EL (cell line): ENCODE measurements around the gene DNAH17.

ENCODE experiments used
- DNase-seq: peaks from one replicate; pipeline ENCODE4 v3.0.0-alpha.2; 2016

The DNAH17 gene, protein sequence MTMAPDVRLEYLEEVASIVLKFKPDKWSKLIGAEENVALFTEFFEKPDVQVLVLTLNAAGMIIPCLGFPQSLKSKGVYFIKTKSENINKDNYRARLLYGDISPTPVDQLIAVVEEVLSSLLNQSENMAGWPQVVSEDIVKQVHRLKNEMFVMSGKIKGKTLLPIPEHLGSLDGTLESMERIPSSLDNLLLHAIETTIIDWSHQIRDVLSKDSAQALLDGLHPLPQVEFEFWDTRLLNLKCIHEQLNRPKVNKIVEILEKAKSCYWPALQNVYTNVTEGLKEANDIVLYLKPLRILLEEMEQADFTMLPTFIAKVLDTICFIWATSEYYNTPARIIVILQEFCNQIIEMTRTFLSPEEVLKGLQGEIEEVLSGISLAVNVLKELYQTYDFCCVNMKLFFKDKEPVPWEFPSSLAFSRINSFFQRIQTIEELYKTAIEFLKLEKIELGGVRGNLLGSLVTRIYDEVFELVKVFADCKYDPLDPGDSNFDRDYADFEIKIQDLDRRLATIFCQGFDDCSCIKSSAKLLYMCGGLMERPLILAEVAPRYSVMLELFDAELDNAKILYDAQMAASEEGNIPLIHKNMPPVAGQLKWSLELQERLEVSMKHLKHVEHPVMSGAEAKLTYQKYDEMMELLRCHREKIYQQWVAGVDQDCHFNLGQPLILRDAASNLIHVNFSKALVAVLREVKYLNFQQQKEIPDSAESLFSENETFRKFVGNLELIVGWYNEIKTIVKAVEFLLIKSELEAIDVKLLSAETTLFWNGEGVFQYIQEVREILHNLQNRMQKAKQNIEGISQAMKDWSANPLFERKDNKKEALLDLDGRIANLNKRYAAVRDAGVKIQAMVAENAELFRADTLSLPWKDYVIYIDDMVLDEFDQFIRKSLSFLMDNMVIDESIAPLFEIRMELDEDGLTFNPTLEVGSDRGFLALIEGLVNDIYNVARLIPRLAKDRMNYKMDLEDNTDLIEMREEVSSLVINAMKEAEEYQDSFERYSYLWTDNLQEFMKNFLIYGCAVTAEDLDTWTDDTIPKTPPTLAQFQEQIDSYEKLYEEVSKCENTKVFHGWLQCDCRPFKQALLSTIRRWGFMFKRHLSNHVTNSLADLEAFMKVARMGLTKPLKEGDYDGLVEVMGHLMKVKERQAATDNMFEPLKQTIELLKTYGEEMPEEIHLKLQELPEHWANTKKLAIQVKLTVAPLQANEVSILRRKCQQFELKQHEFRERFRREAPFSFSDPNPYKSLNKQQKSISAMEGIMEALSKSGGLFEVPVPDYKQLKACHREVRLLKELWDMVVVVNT (N-terminal part only)

DNA sequence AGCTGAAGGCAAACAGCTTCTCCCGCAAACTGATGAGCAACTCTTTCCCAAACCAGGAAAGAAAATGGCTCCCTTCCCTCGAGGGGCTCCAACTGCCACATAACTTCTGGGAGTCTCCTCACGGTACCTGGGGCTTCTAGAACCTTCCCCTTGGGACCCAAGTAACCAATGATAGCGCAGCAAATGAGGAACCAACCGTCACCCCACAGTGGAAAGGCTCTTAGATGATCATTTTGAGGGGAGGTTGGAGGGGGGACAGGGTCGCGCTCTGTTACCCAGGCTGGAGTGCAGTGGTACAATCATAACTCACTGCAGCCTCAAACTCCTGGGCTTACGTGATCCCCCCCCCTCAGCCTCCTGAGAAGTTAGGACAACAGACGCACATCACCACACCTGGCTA is at the start of gene DNAH17:
DNAH17 (minus strand) TSS at position 101 of the 400 bp plus-strand sequence. CDS start 2,339 bp downstream, outside the sequence.
- no peak for DNase-seq

DNA sequence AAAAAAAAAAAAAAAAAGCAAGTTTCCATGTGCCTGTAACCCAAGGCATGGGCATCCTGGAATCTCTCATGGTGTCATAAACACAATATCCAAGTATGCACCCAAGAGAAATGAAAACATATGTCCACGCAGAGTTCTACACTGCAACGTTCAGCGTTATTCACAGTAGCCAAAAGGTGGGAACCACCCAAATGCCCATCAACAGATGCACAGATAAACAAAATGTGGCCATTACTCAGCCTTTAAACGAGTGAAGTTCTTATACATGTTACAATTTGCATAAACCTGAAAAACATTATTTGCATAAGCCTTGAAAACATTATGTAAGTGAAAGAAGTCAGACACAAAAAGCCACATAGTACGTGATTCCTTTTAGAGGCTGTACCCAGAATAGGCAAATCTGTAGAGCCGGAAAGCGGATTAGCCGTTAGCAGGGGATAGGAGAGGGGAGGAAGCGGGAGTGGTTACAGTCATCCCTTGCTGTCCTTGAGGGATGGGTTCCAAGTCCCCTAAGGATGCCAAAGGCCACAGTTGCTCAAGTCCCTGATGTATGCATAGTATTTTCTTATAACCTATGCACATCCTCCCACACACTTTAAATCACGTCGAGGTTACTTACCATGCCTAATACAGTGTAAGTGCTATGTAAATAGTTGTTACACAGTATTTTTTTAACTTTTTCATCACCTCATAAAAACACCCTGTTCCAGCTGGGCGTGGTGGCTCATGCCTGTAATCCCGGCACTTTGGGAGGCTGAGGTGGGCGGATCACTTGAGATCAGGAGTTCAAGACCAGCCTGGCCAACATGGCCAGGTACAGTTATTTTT is 47.3 kb upstream of the DNAH17 start:
- no peak for DNase-seq

DNA sequence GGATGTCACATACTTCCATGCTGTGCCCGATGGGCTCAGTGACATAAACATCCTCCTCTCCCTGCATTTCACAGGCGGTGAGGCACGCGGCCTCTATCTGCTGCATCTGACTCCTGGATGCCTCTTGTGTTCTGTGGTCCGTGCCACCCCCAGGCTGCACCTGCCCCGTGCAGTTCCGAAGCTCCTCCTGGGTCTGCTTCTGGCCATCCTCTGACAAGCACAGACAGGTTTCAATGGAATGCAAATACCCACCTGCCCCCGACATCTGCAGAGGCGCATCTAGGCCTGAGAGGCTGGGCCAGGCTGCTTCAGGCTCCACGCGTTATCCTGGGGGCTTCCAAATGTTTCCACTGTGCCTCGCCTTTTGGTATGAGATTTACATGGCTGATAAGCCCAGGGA is 46.3 kb upstream of the DNAH17 start:
- DNase-seq = no peak

DNA sequence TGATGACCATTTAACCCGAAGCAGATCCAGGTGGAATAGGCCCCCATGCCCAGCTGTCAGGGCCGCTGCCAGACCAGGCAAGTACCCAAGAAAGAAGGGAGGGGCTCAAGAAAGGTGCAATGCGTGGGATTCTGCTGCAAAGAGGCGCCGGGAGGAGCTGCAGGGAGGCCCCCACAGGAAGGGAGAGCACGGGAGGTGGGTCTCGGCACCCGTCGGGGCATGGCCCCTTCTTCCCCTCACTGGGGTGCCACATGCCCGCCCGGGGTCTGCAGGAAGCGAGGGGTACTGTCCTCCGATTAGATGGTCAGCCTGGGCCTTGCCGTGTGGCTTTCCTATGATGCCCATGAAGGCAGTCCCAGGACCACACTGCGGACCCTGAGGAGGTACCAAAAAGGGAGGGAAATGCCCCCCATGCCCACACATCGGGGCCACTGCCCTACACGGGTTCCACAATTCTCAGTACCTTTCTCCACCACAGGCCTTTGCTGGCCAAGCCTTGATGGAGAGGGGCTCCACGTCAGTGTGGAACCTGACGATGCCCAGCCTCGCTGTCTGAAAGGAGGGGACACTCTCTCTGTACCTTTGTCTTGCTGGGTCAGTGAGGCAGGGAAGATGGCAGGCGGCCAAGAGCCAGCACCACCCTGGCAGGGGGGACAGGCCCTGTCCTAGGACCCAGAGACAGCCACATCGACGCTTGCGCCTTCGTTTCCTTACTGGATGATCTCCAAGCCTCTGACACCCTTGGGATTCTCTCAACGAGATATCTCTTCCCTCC is 45.5 kb upstream of the DNAH17 start:
- no peak for DNase-seq

DNA sequence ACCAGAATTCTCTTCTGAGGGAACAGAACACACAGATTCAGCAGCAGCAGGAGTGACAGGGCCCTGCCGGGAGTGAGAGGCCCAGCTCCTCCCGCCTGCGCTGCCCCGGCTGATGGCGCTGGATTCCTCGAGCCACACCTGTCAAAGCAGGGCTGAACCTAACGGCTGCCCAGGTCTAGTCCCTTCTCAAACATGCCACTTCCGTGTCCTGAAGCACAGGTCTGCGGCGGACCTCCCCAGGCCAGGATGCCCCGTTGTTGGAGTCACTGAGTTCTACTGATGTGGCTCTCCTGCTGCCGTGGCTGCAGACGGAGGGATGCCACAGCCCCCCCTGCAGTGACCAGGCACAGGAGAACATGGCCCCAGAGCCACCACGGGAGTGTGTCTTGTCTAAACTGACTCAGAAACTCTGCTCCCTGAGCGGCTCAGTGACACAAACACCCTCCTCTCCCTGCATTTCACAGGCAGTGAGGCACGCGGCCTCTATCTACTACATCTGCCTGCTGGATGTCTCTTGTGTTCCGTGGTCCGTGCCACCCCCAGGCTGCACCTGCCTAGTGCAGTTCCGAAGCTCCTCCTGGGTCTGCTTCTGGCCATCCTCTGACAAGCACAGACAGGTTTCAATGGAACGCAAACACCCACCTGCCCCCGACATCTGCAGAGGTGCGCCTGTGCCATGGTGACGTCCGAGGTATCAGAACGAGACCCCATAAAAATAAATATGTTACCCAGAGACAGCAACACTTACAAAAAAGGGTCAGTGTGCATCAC is 44.7 kb upstream of the DNAH17 start:
- no peak for DNase-seq

DNA sequence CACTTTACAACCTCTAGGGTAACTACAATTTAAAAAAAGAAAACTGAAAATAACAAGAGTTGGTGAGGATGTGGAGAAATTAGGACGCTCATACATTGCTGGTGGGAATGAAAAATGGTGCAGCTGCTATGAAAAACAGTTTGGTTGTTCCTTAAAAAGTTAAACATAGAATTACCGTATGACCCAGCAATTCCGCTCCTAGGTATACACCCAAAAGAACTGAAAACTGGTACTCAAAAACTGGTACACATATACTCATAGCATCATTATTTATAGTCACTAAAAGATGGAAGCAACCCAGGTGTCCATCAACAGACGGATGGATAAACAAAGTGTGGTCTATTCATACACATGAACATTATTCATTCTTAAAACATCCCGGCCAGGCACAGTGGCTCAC is 42.9 kb upstream of the DNAH17 start:
- no peak for DNase-seq

DNA sequence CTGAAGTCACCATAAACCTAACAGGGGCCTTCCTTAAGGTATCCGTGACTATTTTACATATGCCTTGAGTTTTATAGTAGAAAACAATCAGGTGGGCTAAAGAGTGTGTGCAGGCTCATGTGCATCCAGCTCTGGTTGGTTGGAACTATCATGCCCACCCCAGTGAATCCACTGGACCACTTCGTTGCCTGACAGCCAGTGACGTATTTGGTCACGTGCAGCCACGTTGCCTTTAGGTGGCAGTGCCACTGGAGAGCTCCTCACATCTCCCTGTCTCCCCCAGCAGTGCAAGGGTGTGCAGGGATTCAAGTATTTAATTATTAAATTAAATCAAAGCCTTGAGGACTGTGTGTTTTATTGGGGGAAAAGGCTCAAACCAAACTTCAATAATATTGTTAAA is 42.1 kb upstream of the DNAH17 start:
- DNase-seq = no peak

DNA sequence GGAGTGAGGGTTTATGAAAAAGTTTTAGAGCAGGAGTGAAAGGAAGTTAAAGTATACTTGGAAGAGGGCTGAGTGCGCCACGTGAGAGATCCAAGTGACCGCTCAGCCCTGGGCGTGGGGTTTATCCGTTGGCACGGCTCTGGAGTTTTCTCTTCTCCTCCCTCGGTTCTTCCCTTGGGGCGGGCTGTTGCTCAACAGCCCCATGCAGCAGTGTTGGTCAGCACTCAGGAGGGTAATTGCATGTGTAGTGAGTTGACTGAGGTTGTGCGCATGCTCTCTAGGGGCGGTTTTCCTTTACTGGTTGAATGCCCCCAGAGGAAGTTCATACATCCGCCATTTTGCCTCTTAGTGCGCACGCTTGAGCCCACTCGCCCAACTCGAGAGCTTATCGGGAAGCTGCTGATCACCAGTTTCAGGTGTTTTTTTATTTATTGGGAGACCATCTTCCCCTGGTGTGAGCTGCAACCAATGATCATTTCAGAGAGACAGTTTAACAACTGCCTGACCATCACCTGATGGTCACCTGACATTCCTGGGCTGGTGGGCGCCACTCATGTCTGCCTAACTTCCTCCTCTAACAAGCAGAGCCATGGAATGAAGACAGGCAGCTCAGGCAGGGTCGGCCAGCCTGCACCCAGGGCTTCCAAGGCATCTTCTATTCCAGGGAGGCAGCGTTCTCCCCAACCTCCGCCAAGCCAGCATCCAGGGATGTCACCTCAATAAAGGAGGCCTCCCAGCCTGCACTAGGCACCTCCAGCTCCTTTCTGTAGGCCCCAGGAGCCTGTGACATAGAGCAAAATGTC is 41.3 kb upstream of the DNAH17 start:
- no peak for DNase-seq

DNA sequence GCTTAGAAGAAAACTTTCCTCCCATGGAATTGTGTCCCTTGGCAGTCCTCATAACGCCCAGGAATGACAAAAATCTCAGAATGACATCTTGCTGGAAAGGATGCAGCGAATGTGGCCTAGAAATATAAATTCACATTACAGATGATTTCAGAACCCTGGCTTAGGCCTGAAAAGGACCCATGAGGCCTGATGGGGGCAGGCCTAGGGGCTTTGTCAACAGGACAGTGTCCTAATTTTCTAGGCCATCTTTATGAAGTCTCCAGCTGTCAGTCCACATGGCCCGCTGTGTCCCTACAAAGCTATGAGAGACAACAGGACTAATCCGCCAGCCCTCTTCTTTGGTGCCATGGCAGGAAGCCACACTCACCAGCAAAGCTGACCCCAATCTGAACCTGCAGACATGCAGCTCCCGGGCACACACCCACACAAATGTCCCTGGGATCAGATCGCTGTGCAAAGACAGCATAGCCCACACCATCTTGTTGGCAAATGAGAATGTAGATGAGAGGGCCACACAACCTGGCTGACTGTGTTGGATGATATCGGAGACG is 40.4 kb upstream of the DNAH17 start:
- no peak for DNase-seq

DNA sequence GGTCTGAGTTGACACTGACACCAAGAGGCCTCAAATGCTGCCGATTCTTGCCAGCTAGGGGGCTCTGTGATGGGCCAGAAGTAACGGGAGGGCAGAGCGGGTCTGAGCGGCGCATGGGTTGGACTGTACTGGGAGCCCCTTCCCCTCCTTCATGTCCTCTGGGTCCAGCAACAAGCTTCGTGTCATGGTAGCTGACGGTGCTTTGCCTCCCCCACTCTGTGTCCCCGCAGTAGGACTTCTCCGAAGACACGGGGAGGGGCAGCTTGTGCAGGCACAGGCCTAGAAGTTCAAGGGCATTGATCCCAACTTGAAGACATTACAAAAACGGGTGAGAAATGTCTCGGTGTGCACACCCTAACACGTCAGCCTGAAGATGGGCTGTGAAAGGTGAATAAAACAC is 39.8 kb upstream of the DNAH17 start:
- DNase-seq = no peak

DNA sequence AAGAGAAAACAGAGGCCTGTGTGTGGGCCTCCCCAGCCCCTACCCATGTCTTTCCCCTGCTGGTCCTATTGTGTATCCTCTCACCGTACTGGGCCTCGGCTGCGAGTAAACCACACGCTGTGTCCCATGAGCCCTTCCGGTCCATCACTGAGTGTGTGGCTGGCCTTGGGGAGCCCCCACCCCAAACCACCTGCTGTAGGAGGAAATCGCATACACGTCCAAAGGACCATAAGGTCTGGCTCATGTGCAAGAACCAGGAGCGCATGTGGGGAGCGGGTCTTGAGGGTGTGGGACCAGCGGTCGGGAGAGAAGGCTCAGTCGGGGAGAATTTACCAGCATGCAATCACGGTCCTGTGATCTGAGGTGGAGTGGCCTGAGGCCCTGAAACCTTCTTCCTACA is 38.4 kb upstream of the DNAH17 start:
- no peak for DNase-seq

DNA sequence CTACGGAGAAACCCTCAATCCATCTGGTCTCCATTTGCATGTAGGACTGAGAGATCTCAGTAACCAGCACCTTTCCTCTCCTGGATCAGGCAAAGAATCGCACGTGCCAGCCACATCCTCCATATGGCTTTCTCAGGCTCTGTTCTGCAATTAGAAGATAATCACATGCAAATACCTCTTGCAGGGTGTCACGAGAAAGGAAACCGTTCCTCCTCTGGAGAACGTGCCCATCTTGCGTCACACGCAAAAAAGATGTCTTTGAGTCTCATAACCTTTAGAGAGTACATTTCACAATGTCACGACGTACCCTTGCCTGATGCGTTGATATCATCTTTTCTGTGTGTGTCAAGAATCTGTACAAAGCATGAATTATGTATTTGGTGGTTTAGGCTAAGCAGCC is 36.2 kb upstream of the DNAH17 start:
- DNase-seq = no peak

DNA sequence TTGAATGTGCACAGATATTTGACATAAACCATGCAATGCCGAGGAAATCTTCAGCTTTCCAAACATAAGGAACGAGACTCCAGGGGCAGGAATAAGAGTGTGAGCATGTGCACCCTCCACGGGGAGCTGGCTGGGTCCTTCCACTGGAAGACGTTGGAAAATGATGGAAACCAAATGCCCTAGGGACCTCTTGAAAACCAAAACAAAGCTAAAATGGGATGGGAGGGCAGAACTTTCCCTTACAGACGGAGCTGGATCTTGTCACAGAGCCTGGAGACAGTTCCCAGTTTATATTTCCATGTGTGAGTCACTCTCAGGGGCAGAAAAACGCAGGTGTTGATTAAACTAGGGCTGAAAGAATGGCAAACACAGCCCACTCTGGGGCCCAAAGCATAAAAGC is 34.4 kb upstream of the DNAH17 start:
- no peak for DNase-seq

DNA sequence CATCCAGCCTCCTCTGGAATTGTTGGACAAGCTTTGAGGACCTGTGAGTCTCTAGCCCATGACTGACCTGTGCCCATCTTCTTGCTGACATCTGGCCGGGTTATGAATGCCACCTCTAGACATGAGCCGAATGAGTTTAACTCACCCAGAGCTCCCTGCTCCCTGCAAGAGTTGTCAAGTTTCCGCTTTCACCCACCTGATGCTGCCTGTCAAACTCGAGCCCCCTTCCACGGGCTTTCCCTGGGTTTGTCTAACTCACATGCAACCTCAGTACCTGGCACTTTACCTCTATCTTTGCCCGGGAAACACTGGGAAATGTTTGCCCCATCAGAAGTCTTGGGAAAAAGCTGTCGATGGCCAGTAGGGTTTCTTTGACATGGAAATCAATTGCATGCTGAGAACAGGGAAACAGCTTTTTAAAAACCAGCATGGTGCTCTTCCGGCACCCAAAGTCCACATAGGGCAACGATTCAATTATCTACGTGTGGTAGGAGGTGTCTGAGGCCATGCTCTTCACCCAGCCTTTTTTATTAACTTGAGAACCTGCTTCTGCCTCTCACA is 33.8 kb upstream of the DNAH17 start:
- no peak for DNase-seq

DNA sequence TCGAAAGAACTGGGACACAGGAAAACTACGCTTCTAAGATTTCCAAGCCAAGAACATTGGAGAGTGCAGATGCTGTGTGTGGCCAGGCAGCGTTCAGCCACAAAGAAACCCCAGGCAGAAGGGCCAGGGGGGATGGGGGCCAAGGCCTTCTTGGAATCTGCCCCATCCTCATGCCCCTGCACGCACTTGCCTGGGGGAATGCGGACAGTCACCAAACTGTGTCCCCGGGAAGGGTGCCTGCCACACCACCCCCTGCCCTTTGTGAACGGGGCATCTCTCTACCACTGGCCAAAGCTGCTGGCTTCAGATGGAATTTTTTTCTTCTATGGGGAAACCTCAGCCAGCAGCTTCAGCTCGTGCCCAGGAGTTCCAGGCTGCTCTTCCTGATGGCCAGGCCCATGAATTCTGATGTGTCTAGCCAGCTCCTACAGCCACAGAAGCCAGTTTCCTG is 32.0 kb upstream of the DNAH17 start:
- DNase-seq = no peak

DNA sequence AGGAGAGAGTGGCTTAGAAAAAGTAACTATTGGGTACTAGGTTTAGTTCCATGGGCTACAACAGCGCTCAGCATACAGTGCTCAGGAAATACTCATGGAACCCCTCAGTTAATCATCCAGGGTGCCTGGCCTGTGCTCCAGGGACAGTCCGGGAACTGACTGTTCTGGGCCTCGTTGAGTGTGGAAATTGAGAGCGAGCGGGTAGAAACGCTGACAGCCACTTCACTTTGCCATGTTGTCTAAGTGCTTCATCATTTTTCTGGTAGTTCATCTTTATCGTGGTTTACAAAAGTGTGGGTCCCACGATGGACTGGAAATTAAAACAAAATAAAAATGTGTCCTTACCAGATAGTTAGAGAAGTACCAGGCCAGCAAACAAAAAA is 31.6 kb upstream of the DNAH17 start:
- DNase-seq = no peak

DNA sequence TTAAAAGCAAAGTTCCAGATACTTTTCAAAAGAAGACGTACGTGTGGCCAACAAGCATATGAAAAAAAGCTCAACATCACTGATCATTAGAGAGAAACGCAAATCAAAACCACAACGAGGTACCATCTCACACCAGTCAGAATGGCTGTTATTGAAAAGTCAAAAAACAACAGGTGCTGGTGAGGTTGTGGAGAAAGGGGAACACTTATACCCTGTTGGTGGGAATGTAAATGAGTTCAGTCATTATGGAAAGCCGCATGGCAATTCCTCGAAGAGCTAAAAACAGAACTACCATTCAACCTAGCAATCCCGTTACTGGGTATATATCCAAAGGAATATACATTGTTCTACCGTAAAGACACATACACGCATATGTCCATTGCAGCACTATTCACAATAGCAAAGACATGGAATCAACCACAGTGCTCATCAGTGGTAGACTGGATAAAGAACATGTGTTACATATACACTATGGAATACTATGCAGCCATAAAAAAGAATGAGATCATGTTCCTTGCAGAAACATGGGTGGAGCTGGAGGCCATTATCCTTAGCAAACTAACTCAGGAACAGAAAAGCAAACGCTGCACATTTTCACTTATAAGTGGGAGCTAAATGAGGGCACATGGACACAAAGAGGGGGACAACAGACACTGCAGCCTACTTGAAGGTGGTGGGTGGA is 31.1 kb upstream of the DNAH17 start:
- DNase-seq = no peak

DNA sequence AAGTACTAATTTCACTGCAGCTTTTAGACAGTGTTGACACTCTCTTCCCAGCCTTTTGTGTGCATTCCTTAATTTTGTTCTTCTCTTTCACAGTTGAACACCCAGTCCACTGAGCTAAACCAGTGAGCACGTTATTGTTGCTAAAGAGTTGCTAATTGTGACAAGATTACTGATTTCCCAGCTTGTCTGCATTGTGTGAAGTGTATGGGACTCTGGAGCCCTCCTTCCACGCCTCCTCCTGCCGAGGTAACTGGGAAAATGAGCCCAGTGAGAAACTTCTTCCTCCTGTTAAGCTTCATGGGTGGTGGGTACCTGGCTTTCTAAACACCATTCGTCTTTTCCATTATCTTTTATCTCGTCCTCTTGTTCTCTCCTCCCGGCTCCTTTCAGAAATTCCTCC is 29.8 kb upstream of the DNAH17 start:
- DNase-seq = no peak
